ENCODE data around the gene MIDN.

MIDN gene

DNA sequence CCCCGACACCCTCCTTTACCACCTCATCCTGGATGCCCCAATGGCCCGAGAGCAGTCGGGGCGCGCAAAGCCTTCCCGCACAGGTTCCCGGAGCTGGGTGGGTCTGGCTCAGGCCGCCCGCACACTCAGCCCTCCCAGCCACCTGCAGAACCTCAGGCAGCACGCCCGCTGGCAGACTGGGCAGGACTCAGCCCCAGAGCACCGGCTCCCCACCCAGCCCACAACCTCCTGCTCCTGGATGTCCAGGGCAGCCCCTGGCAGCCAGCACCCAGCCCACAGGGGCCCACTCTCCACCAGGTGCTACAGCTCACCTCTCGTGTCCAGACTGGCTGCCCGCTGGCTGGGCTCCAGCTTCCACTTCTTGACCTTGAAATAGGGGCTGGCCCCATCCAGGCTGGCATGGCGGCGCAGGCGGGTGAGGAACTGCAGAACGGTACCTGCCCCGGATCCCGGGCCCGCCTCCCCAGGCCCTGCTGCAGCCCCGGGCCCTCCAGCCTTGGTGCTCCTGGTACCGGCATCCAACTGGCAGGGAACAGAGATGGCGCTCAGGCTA is 15.2 kb upstream of the MIDN start:
- no peak for DNase-seq (ENCODE audit: low read depth in 3 of 3)

GRCh38 chr19:1234051-1234954 is 14.1 kb upstream of the MIDN start:
- no peak for DNase-seq (ENCODE audit: low read depth in 3 of 3)

GRCh38 chr19:1234955-1235380 is 13.4 kb upstream of the MIDN start:
- DNase-seq (ENCODE audit: low read depth in 3 of 3): no peak

GRCh38 chr19:1235625-1236538 is 12.5 kb upstream of the MIDN start:
- DNase-seq (ENCODE audit: low read depth in 3 of 3): no peak

- no peak for DNase-seq (ENCODE audit: low read depth in 3 of 3)
Observed at GRCh38 chr19:1236576-1236975, 11.8 kb upstream of the MIDN start.

- no peak for DNase-seq (ENCODE audit: low read depth in 3 of 3)
Observed at GRCh38 chr19:1237027-1237659, 11.2 kb upstream of the MIDN start.

GRCh38 chr19:1237754-1238368 is 10.5 kb upstream of the MIDN start, which contains the start of gene CBARP:
Gene CBARP, minus strand, starts transcription at chr19:1238005. Its CDS starts 1,905 bp downstream, at chr19:1236100.
- DNase-seq (ENCODE audit: low read depth in 3 of 3): no peak

DNA sequence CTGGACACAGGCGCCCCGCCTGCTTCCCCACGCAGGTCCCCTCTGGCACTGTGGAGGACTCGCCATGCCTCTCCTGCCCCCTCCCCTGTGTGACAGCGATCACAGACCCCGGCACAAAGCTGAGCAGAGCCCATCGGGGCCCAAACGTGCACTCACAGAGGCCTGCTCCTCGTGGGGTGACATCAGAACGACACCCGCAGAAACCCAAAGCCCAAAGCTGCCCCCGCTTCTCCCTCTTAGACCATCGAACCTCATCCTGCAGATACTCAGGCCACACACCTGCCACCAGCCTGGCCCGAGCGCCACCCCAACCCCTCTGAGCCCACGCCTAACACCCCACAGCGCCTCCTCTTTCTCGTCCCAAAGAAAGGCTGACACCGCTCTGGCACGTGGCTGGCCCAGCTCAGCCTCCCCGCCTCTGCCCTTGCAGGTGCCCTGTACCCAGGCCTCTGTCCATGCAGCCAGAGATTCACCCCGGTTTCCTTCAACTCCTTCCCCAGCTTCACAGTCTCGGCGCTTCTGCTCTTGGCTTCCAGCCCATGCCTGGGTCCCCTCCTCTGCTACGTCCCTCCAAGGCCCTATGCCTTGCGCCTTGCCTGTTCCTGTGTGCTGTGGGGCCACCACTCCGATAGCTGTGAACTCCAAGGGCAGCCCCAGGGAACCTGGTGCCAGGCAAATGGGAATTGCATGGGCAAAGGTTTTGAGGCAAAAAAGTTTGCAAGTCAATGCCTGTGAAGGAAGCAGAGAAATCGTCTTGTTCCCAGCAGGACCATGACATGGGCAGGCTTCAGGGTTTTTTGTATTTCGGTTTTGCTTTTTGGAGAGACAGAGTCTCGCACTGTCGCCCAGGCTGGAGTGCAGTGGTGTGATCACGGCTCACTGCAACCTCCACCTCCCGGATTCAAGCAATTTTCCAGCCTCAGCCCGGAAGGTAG is 9.7 kb upstream of the MIDN start:
- DNase-seq (ENCODE audit: low read depth in 3 of 3): no peak

GRCh38 chr19:1239420-1239795 is 9.0 kb upstream of the MIDN start:
- DNase-seq (ENCODE audit: low read depth in 3 of 3): no peak

DNA sequence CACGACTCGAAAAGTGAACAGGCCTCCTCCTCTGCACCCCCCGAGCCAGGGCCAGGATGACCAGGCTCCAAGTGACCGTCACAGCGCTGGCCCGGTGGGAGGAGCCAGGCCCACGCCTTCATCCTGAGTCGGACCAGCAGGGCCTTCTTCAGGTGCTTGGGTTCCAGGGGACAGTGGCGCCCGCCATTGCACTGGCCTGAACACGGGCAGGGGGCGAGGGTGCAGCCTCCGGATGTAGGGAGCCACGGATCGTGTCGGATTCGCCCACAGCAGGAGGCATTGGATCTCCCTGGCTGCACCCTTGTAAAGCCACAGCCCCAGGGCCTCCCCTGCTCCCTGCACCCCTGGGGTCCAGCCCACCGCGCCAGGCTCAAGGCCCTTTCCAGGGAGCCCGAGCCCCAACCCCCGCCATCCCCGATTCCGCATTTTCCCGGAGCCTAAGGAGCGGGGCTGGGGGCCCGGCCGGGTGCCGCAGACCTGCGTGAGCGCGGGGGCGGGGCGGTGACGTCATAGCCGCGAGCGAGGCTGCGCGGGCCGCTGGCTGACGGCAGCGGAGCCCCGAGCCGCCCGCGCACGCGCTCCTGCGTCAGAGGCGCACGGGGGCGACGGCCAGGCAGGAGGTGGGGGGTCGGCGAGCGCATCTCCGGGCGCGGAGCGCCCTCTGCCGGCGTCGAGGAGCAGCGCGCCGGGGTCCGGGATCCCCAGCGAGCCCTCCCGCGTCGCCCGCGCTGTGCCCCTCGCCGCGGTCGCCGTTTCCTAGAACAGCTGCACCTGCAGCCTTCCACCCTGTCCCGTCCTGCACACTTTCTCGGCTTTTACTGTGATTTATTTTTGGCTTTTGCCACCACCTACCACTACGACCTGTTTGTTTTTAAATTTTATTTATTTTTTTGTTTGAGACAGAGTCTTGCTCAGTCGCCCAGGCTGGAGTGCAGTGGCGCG is 8.3 kb upstream of the MIDN start:
- peak; percentile 86 to 90 (median 90) for DNase-seq (ENCODE audit: low read depth in 3 of 3)

GRCh38 chr19:1240925-1241324 is 7.5 kb upstream of the MIDN start:
- DNase-seq (ENCODE audit: low read depth in 3 of 3): no peak

- peak; percentile 76 to 84 (median 80) for DNase-seq (ENCODE audit: low read depth in 3 of 3)
Observed at GRCh38 chr19:1241417-1242095, 6.8 kb upstream of the MIDN start, which contains the start of gene ATP5F1D. Gene ATP5F1D, plus strand, starts transcription at chr19:1241751. Its CDS starts 100 bp downstream, at chr19:1241851.

GRCh38 chr19:1243768-1244692 is 4.4 kb upstream of the MIDN start:
- DNase-seq (ENCODE audit: low read depth in 3 of 3): peak; percentile 74 to 79 (median 75)

GRCh38 chr19:1244693-1245451 is 3.5 kb upstream of the MIDN start:
- no peak for DNase-seq (ENCODE audit: low read depth in 3 of 3)

DNA sequence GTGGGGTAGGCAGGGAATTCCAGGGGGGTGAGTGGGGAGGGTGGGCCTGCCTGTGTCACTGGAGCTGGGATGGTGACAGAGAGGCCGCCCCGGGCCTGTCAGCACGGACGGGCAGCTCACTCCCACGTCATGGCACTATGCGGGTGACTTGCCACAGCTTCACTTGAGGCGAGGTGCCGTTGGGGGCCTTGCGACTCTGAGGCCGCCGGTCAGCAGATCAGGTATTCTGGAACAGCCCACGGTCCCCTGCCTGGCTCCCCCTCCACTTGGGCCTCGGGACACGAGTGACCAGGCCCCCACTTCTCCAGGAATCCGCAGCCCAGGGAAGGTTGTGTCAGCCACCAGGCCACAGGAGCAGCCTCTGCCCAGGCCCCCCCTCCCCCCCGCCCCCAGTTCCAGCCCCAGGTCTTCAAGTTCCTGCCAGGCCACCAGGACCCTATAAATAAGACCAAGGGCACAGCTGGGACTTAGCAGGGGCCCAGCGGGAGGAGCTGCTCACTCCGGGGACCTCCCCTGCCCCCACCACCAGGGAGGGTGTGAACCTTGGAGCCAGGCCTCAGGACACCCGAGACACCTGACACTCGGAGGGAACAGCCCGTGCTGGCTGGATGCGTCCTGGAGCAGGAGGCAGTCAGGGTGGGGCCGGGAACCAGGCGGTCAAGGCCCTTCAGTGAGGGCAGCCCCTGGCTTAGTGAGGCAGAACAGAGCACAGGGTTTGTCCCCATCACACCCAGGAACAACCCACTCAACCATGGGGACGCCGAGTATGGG is 2.7 kb upstream of the MIDN start:
- no peak for DNase-seq (ENCODE audit: low read depth in 3 of 3)

Data from stimulated activated CD4-positive, alpha-beta T cell treated with anti-CD3 and anti-CD28 coated beads, TNF-alpha, amount 100 ng/mL, for 4 hours (primary cell).